HepG2 (cell line): ENCODE data around the gene RRBP1. TPM values are rescaled to one million over a fixed set of nuclear protein-coding genes. Genes with fewer than 3 reads are reported as not detected.
A peak's percentile ranks its signal among the peaks of the same experiment; 100 is the strongest.

ENCODE experiments used
- ARNT ChIP-seq: fragments of 450-650 bp; IDR thresholded peaks from 2 replicates; pipeline ENCODE4 v1.6.1; 2017
- CERS6 ChIP-seq: sonication (generic); formaldehyde crosslinking; IDR thresholded peaks from 2 replicates; pipeline ENCODE4 v1.5.0; 2020; ENCODE audit warnings: missing genetic modification reagents
- GABPB1 ChIP-seq: IDR thresholded peaks from 2 replicates; pipeline ENCODE4 v1.6.1; 2016; ENCODE audit warnings: mild to moderate bottlenecking, missing genetic modification reagents, moderate library complexity, missing compliant biosample characterization
- GZF1 ChIP-seq: sonication (generic); formaldehyde crosslinking; IDR thresholded peaks from 2 replicates; pipeline ENCODE4 v1.5.1; 2020; ENCODE audit warnings: mild to moderate bottlenecking, missing genetic modification reagents
- KLF11 ChIP-seq: IDR thresholded peaks from 2 replicates; pipeline ENCODE4 v1.6.1; 2016; ENCODE audit warnings: missing compliant biosample characterization
- NR0B2 ChIP-seq: sonication (generic); formaldehyde crosslinking; IDR thresholded peaks from 2 replicates; pipeline ENCODE4 v1.4.0; 2020; ENCODE audit warnings: mild to moderate bottlenecking, missing genetic modification reagents
- PBX3 ChIP-seq: sonication (generic); formaldehyde crosslinking; IDR thresholded peaks from 2 replicates; pipeline ENCODE4 v1.8.1; 2023; ENCODE audit warnings: missing genetic modification reagents, inconsistent platforms, borderline replicate concordance
- SNAI1 ChIP-seq: sonication (generic); formaldehyde crosslinking; IDR thresholded peaks from 2 replicates; pipeline ENCODE4 v1.5.0; 2020; ENCODE audit warnings: mild to moderate bottlenecking, missing genetic modification reagents, borderline replicate concordance
- SP140L ChIP-seq: sonication (generic); formaldehyde crosslinking; IDR thresholded peaks from 2 replicates; pipeline ENCODE4 v1.4.0; 2020; ENCODE audit warnings: missing genetic modification reagents, borderline replicate concordance
- TEAD3 ChIP-seq: optimal IDR thresholded peaks from 2 replicates; pipeline ENCODE3; 2016; ENCODE audit warnings: borderline replicate concordance
- TP53 ChIP-seq: sonication (generic); formaldehyde crosslinking; conservative IDR thresholded peaks from 2 replicates; pipeline ENCODE4 v1.4.0; 2020; ENCODE audit warnings: missing genetic modification reagents
- ZBTB2 ChIP-seq: sonication (generic); formaldehyde crosslinking; IDR thresholded peaks from 2 replicates; pipeline ENCODE4 v1.8.0; 2022; ENCODE audit warnings: low read depth, missing genetic modification reagents
- ZBTB33 ChIP-seq: sonication (generic); formaldehyde crosslinking; IDR thresholded peaks from 2 replicates; pipeline ENCODE4 v1.4.0; 2020; ENCODE audit warnings: missing genetic modification reagents
- ZBTB46 ChIP-seq: sonication (generic); formaldehyde crosslinking; IDR thresholded peaks from 2 replicates; pipeline ENCODE4 v1.4.0; 2020; ENCODE audit warnings: mild to moderate bottlenecking, missing genetic modification reagents, borderline replicate concordance
- ZNF263 ChIP-seq: sonication (generic); formaldehyde crosslinking; IDR thresholded peaks from 2 replicates; pipeline ENCODE4 v1.4.0; 2020; ENCODE audit warnings: missing genetic modification reagents
- ZNF770 ChIP-seq: sonication (generic); formaldehyde crosslinking; IDR thresholded peaks from 2 replicates; pipeline ENCODE4 v1.5.0; 2020; ENCODE audit warnings: mild to moderate bottlenecking, missing genetic modification reagents
- ZSCAN21 ChIP-seq: sonication (generic); formaldehyde crosslinking; IDR thresholded peaks from 2 replicates; pipeline ENCODE4 v1.8.0; 2022; ENCODE audit warnings: mild to moderate bottlenecking, missing genetic modification reagents, moderate library complexity, borderline replicate concordance
- polyA plus RNA-seq, 8 experiments: library from polyadenylated mRNA; depleted of rRNA in 3 of 8; stranded (reverse) in 7 of 8; unstranded in 1 of 8; fragments of >200 nt; fragmentation: Illumina TruSeq in 4 of 8; extraction: Trizol in 4 of 8; gene quantifications; 2 replicates each; pipeline versions ENCODE4 v1.2.1 to v1.2.3, GENCODE V29; 2011 to 2016; ENCODE audit warnings: low read depth in 4 of 8, missing spikeins in 1 of 8, mixed read lengths in 1 of 8; ENCODE audit not compliant: insufficient read depth in 1 of 8
- total RNA-seq, 5 experiments: library from RNA; depleted of rRNA; stranded (reverse); fragments of >200 nt; fragmentation: Illumina TruSeq; extraction: Trizol; gene quantifications; 2 replicates each; pipeline ENCODE4 v1.2.3, GENCODE V29; 2016; ENCODE audit warnings: low read depth in 1 of 5

RRBP1 gene
- total and polyA plus RNA-seq, 2 of the 13 experiments (the other 11 are each of a cell fraction or from before 2014, with no cell fraction given) = 150 to 222 TPM

GRCh38 chr20:17646209-17646960 lies 35.7 kb downstream of the RRBP1 start (continued):
- TF ChIP-seq ZNF770 (CRISPR knock-in tag) (no peak), ZSCAN21 (CRISPR knock-in tag) (no peak), CERS6 (CRISPR knock-in tag) (no peak), TEAD3 (CRISPR knock-in tag) (peak; percentile 19), ZNF263 (CRISPR knock-in tag) (no peak), GABPB1 (CRISPR knock-in tag) (peak; percentile 1; the same call in 1 of the 2 replicates), ZBTB33 (CRISPR knock-in tag) (peak; percentile 95), TP53 (CRISPR knock-in tag) (no peak), NR0B2 (CRISPR knock-in tag) (no peak), ARNT (no peak), SP140L (CRISPR knock-in tag) (no peak), ZBTB2 (no peak), PBX3 (CRISPR knock-in tag) (no peak), KLF11 (CRISPR knock-in tag) (no peak), ZBTB46 (CRISPR knock-in tag) (no peak), GZF1 (CRISPR knock-in tag) (no peak), SNAI1 (CRISPR knock-in tag) (no peak)
